Astrocyte (in vitro differentiated cells and primary cell): ENCODE results near the gene RTN4RL2. TPM values are rescaled to one million over a fixed set of nuclear protein-coding genes. Genes with fewer than 3 reads are reported as not detected.
A peak's percentile ranks its signal among the peaks of the same experiment; 100 is the strongest.

Source experiments
- DNase-seq: peaks from one replicate; pipeline ENCODE4 v3.0.0-alpha.2; 2010; ENCODE audit warnings: low read depth
- FAIRE-seq: peaks from 2 replicates; lab custom pipeline; 2011; peaks lifted over from hg19 to GRCh38; lab: Jason Lieb, UNC
- H2AFZ ChIP-seq: 2 replicates; pipeline ENCODE4 v1.6.0; 2012; ENCODE audit warnings: low read depth, low read length, inconsistent platforms
- H3K27ac ChIP-seq: 2 replicates; pipeline ENCODE4 v1.5.1; 2011; ENCODE audit warnings: low read depth, low read length, inconsistent platforms
- H3K27me3 ChIP-seq: 2 replicates; pipeline ENCODE4 v1.6.0; 2011; ENCODE audit warnings: low read length, inconsistent platforms; ENCODE audit not compliant: insufficient read depth
- H3K36me3 ChIP-seq: 2 replicates; pipeline ENCODE4 v1.5.1; 2011; ENCODE audit warnings: low read length, inconsistent platforms; ENCODE audit not compliant: insufficient read depth
- H3K4me1 ChIP-seq: 2 replicates; pipeline ENCODE4 v1.5.1; 2011; ENCODE audit warnings: low read length, inconsistent platforms; ENCODE audit not compliant: insufficient read depth
- H3K4me2 ChIP-seq: 2 replicates; pipeline ENCODE4 v1.6.0; 2012; ENCODE audit warnings: low read length, inconsistent platforms
- H3K4me3 ChIP-seq: 2 replicates; pipeline ENCODE4 v1.5.1; 2011; ENCODE audit warnings: low read depth, mild to moderate bottlenecking, low read length, inconsistent platforms; ENCODE audit not compliant: insufficient read depth
- H3K79me2 ChIP-seq: 2 replicates; pipeline ENCODE4 v1.6.0; 2012; ENCODE audit warnings: mild to moderate bottlenecking, low read length, inconsistent platforms; ENCODE audit not compliant: insufficient read depth
- H3K9ac ChIP-seq: 2 replicates; pipeline ENCODE4 v1.6.0; 2012; ENCODE audit warnings: mild to moderate bottlenecking, low read length, inconsistent platforms
- H3K9me3 ChIP-seq: 2 replicates; pipeline ENCODE4 v1.5.1; 2012; ENCODE audit warnings: low read depth, mild to moderate bottlenecking, low read length, inconsistent platforms; ENCODE audit not compliant: insufficient read depth
- H4K20me1 ChIP-seq: 2 replicates; pipeline ENCODE4 v1.6.0; 2012; ENCODE audit warnings: low read length, inconsistent platforms; ENCODE audit not compliant: insufficient read depth
- H3K27ac Mint-ChIP-seq: one replicate; pipeline ENCODE4 v1.8.0; 2021; ENCODE audit warnings: mild to moderate bottlenecking, mixed read lengths; ENCODE audit not compliant: unreplicated experiment
- H3K27me3 Mint-ChIP-seq: one replicate; pipeline ENCODE4 v1.8.0; 2021; ENCODE audit warnings: low read depth, mixed read lengths; ENCODE audit not compliant: unreplicated experiment
- H3K36me3 Mint-ChIP-seq: one replicate; pipeline ENCODE4 v1.8.0; 2021; ENCODE audit warnings: low read depth, mixed read lengths; ENCODE audit not compliant: unreplicated experiment
- H3K4me1 Mint-ChIP-seq: one replicate; pipeline ENCODE4 v1.8.0; 2021; ENCODE audit warnings: low read depth, mixed read lengths; ENCODE audit not compliant: unreplicated experiment
- H3K4me3 Mint-ChIP-seq: one replicate; pipeline ENCODE4 v1.8.0; 2021; ENCODE audit warnings: mild to moderate bottlenecking, moderate library complexity, mixed read lengths; ENCODE audit not compliant: unreplicated experiment
- H3K9me3 Mint-ChIP-seq: one replicate; pipeline ENCODE4 v1.8.0; 2021; ENCODE audit warnings: mild to moderate bottlenecking, mixed read lengths; ENCODE audit not compliant: unreplicated experiment
- CTCF ChIP-seq: IDR thresholded peaks from 2 replicates; pipeline ENCODE4 v1.5.1; 2011; ENCODE audit warnings: low read depth, mild to moderate bottlenecking, inconsistent platforms, low read length, moderate library complexity; ENCODE audit not compliant: insufficient read depth
- EZH2 ChIP-seq: IDR thresholded peaks from 2 replicates; pipeline ENCODE4 v1.6.1; 2012; ENCODE audit warnings: mild to moderate bottlenecking, low read length, inconsistent platforms; ENCODE audit not compliant: insufficient read depth
- total RNA-seq: library from RNA; stranded (reverse); gene quantifications from 2 replicates; pipeline ENCODE4 v1.2.1, GENCODE V29; 2021

RTN4RL2 gene
- total RNA-seq, 1 donor from 2014 or later, result 0.50 TPM

GRCh38 chr11:57491371-57492061 is 31.2 kb downstream of the RTN4RL2 start:
- H3K27me3 ChIP-seq, result no peaks in the 10 kb centered on the region
- peaks cover 11% of the 10 kb centered on the region for H3K36me3 Mint-ChIP-seq
- H3K79me2 ChIP-seq, result no peaks in the 10 kb centered on the region
- no peak overlapping the region for H3K27ac ChIP-seq
- FAIRE-seq (no peak), DNase-seq (no peak)
- no peak overlapping the region for H3K9ac ChIP-seq
- no peak overlapping the region for H2AFZ ChIP-seq
- no peak overlapping the region for H3K27ac Mint-ChIP-seq
- no peak overlapping the region for H3K4me2 ChIP-seq
- H3K9me3 Mint-ChIP-seq, result no peaks in the 10 kb centered on the region
- TF ChIP-seq EZH2 (no peak), CTCF (peak; percentile 29)
- peaks cover 32% of the 10 kb centered on the region for H3K27me3 Mint-ChIP-seq
- no peaks in the 10 kb centered on the region for H3K9me3 ChIP-seq
- H3K36me3 ChIP-seq, result no peaks in the 10 kb centered on the region
- H3K4me1 ChIP-seq, result no peaks in the 10 kb centered on the region
- no peak overlapping the region for H3K4me3 Mint-ChIP-seq
- H3K4me3 ChIP-seq, result no peak overlapping the region
- H4K20me1 ChIP-seq, result peaks cover 4% of the 10 kb centered on the region
- peaks cover 2% of the 10 kb centered on the region for H3K4me1 Mint-ChIP-seq

GRCh38 chr11:57493507-57494503 is 33.5 kb downstream of the RTN4RL2 start:
- no peaks in the 10 kb centered on the region for H3K79me2 ChIP-seq
- FAIRE-seq (no peak), DNase-seq (no peak)
- H3K27ac ChIP-seq, result no peak overlapping the region
- no peaks in the 10 kb centered on the region for H3K27me3 ChIP-seq
- H3K4me3 ChIP-seq, result no peak overlapping the region
- Mint-ChIP-seq H3K27me3 (peaks cover 40% of the 10 kb centered on the region), H3K4me1 (no peaks in the 10 kb centered on the region), H3K4me3 (no peak overlapping the region), H3K36me3 (peaks cover 10% of the 10 kb centered on the region), H3K27ac (no peak overlapping the region), H3K9me3 (no peaks in the 10 kb centered on the region)
- peaks cover 4% of the 10 kb centered on the region for H4K20me1 ChIP-seq
- TF ChIP-seq EZH2 (no peak), CTCF (peak; percentile 75)
- no peaks in the 10 kb centered on the region for H3K36me3 ChIP-seq
- H3K9me3 ChIP-seq, result no peaks in the 10 kb centered on the region
- no peaks in the 10 kb centered on the region for H3K4me1 ChIP-seq
- no peak overlapping the region for H3K4me2 ChIP-seq
- H2AFZ ChIP-seq, result no peak overlapping the region
- no peak overlapping the region for H3K9ac ChIP-seq
